Omental fat pad (tissue), 4 donors: ENCODE measurements around the gene GABRQ. TPM values are rescaled to one million over a fixed set of nuclear protein-coding genes. Genes with fewer than 3 reads are reported as not detected.
"Not testable (repeated sequence)": the region's sequence is repeated elsewhere in the genome, so short reads cannot be mapped to it uniquely, and the experiment has no call there.

Experiments
- ATAC-seq: fragments of 150-250 bp; one replicate; pipeline ENCODE4 v1.9.1; 2016; ENCODE audit warnings: mild to moderate bottlenecking, moderate library complexity; ENCODE audit not compliant: low FRiP score
- DNase-seq: peaks from one replicate; pipeline ENCODE4 v3.0.0-alpha.2; 2019; ENCODE audit warnings: low spot score
- total RNA-seq, 4 donors: library from RNA; depleted of rRNA; stranded (reverse); fragments of >200 nt; gene quantifications; one replicate each; pipeline ENCODE4 v1.1.0, GENCODE V29; 2016
- TF ChIP-seq, protein P1 (sequence below), 3 donors: fragments of 450-650 bp; IDR thresholded peaks; one replicate each; pipeline ENCODE4 v1.5.1; 2016 to 2017; ENCODE audit warnings: antibody characterized with exemption in 3 of 3, mild to moderate bottlenecking in 3 of 3, moderate library complexity in 2 of 3

Gene GABRQ
- total RNA-seq, 4 donors from 2014 or later: 0.09 to 0.12 TPM; not detected in 2

DNA sequence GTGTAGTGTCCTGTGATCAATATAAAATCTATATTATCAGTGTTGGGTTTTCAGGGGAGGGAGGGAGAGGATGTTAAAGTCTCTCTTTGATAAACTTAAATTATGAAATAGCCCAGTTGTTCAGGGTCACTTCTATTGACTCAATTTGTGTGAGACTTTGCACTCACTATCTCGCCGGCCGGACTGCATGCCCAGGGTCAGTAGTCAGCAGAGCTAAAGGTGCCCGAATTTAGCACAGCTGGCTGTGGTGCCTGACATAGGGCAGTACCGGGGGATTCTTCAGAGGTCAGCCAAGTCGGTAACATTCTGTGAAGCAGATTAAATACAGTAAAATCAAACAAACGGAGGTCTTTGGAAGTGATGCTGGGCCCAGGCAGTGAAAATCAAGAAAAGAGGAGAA is 19.2 kb downstream of the GABRQ start:
- ATAC-seq: no peak
- no peak for DNase-seq
- TF ChIP-seq, protein P1, sequence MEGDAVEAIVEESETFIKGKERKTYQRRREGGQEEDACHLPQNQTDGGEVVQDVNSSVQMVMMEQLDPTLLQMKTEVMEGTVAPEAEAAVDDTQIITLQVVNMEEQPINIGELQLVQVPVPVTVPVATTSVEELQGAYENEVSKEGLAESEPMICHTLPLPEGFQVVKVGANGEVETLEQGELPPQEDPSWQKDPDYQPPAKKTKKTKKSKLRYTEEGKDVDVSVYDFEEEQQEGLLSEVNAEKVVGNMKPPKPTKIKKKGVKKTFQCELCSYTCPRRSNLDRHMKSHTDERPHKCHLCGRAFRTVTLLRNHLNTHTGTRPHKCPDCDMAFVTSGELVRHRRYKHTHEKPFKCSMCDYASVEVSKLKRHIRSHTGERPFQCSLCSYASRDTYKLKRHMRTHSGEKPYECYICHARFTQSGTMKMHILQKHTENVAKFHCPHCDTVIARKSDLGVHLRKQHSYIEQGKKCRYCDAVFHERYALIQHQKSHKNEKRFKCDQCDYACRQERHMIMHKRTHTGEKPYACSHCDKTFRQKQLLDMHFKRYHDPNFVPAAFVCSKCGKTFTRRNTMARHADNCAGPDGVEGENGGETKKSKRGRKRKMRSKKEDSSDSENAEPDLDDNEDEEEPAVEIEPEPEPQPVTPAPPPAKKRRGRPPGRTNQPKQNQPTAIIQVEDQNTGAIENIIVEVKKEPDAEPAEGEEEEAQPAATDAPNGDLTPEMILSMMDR (IDR thresholded peaks at IDR 0.05): no peak

DNA sequence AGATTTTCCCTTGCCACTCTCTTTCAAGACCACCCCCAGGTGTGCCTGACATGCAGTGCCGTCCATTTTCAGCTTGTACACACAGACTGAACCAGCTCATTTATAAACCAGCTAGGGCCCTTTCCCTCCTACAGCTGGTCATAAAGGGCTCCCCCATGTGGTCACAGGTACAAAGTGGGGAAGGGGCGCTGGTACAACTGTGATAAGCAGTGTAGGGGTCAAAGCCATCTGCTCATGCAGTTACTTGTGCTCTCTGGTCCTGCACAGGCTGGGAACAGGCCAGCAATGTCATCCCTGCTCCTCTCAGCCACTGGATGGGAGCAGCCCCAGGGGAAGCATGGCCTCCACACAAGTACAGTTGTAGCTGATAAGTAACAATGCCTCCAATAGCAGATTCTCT is 20.6 kb downstream of the GABRQ start:
- ATAC-seq (no peak), DNase-seq (no peak)
- TF ChIP-seq, protein P1 (IDR thresholded peaks at IDR 0.05): no peak

DNA sequence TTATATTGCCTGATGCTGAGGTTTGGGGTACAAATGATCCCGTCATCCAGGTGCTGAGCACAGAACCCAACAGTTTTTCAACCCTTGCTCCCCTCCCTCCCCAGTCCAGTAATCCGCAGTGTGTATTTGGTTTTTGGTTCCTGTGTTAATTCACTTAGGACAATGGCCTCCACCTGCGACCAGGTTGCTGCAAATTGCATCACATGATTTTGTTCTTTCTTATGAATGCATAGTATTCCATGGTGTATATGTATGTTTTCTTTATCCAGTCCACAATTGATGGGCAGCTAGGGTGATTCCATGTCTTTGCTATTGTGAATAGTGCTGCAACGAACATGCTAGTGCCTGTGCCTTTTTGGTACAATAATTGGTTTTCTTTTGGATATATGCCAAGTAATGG is 25.4 kb downstream of the GABRQ start:
- ATAC-seq (no peak), DNase-seq (no peak)
- TF ChIP-seq, protein P1 (IDR thresholded peaks at IDR 0.05): no peak

DNA sequence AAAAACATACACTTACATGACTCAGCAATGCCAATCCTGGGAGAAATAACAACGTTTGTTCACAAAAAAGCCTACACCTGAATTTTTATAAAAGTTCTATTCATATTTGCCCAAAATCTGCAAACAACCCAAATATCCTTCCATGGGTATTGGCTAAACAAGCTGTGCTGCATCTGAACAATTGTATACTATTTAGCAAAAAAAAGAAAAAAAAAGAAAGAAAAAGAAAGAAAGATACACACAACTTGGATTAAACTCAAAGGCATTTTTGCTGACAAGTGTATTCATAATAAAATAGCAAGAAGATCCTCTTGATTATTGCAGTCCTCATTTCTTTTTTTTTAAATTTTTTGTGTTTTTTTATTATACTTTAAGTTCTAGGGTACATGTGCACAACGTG is 36.4 kb downstream of the GABRQ start:
- no peak for ATAC-seq
- DNase-seq: no peak
- TF ChIP-seq, protein P1 (IDR thresholded peaks at IDR 0.05): no peak

DNA sequence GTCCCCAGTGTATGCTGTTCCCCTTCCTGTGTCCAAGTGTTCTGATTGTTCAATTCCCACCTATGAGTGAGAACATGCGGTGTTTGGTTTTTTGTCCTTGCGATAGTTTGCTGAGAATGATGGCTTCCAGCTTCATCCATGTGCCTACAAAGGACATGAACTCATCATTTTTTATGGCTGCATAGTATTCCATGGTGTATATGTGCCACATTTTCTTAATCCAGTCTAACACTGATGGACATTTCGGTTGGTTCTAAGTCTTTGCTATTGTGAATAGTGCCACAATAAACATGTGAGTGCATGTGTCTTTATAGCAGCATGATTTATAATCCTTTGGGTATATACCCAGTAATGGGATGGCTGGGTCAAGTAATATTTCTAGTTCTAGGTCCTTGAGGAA is 37.0 kb downstream of the GABRQ start:
- DNase-seq, ATAC-seq: not testable (repeated sequence)

DNA sequence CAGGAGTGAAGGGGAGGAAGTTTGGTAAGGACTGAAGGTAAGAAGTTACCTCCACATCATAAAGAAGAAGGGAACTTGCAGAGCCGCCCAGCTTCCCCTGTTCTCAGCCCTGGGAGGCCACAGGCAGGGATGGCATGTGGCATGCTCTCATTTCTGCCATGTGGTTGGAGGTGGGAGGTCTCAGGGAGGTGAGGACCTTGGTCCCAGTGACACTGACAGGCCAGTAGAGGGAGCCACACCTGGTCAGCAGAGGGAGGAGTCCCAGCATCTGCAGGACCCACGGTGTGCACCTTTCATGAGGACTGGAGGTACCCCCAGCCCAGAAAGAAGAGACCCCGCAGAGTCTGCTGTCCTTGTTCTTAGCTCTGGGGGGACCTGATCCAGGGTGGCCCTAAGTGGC is 43.3 kb downstream of the GABRQ start:
- DNase-seq, ATAC-seq: not testable (repeated sequence)

DNA sequence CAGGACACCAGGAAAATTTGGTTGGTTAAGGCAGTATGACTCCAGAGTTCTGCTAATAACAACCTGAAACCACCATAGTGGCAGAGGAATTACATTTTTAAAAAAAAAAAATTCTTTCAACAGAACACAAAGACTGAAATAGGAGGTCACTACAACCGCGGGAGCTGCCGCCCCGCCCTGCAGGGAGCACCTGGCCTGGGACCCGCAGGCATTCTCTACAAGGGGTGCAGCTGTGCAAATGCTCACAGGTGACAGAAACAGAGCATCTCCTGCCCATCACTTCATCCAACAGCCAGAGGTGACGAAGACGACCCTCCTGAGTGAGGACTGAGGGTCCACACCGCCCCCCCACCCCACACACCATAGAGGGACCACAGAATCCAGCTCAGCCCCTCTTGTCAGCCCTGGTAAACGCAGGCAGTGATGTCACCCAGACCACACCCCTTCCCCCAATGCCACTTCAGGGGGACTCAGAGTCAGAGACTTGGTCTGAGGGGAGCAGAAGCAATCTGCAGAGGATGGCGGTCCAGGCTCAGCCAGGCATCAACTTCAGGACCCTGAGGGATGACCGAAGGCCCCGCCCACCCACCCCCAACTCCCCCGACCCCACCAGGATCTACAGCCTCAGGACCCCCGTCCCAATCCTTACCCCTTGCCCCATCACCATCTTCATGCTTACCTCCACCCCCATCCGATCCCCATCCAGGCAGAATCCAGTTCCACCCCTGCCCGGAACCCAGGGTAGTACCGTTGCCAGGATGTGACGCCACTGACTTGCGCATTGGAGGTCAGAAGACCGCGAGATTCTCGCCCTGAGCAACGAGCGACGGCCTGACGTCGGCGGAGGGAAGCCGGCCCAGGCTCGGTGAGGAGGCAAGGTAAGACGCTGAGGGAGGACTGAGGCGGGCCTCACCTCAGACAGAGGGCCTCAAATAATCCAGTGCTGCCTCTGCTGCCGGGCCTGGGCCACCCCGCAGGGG is 60.5 kb downstream of the GABRQ start, which contains the start of gene MAGEA3:
Gene MAGEA3, plus strand, starts transcription at position 843 of the 980 bp plus-strand sequence. CDS start 2,039 bp downstream, outside the sequence.
- not testable (repeated sequence) for ATAC-seq, DNase-seq

DNA sequence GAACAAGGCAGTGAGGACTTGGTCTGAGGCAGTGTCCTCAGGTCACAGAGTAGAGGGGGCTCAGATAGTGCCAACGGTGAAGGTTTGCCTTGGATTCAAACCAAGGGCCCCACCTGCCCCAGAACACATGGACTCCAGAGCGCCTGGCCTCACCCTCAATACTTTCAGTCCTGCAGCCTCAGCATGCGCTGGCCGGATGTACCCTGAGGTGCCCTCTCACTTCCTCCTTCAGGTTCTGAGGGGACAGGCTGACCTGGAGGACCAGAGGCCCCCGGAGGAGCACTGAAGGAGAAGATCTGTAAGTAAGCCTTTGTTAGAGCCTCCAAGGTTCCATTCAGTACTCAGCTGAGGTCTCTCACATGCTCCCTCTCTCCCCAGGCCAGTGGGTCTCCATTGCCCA is 62.7 kb downstream of the GABRQ start:
- ATAC-seq, DNase-seq: not testable (repeated sequence)

DNA sequence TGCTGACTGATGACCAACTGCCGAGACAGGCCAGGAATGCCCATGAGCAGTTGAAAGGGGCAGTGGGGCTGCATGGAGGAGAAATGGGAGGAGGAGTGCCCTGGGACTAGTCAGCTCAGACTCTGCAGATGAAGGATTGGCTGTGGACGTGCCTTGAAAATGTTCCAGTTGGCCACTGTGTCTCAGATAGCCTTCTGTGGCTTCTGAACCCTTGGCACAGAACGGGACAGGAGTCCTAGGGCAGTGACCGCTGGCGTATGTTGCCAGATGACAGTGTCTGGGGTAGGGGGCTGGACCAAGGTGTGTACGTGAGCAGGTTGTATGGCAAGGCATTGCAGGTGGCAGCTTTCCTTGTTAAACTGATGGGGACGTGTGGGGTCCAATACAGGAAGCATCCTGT is 68.8 kb downstream of the GABRQ start:
- DNase-seq, ATAC-seq: not testable (repeated sequence)

Other genes starting within 250 kb of the GABRQ start
- gene GABRA3, start 186.6 kb upstream of the GABRQ start, total RNA-seq: not detected
- gene MAGEA3, start 60.9 kb downstream of the GABRQ start, total RNA-seq: not detected
- not detected for gene CSAG2, start 71.4 kb downstream of the GABRQ start, total RNA-seq
- gene MAGEA2B, start 76.7 kb downstream of the GABRQ start, total RNA-seq: not detected
- gene CSAG1, start 95.8 kb downstream of the GABRQ start, total RNA-seq: not detected
- not detected for gene MAGEA12, start 95.9 kb downstream of the GABRQ start, total RNA-seq
- gene MAGEA2, start 115.9 kb downstream of the GABRQ start, total RNA-seq: not detected
- gene CSAG3, start 121.3 kb downstream of the GABRQ start, total RNA-seq: not detected
- not detected for gene MAGEA6, start 131.8 kb downstream of the GABRQ start, total RNA-seq
- 10 to 100 TPM; 17.3 to 28.8 (median 19.7) TPM for gene CETN2, start 192.9 kb downstream of the GABRQ start, total RNA-seq
- 10 to 100 TPM; 13.2 to 55.3 (median 25.9) TPM for gene NSDHL, start 193.2 kb downstream of the GABRQ start, total RNA-seq